LNCaP clone FGC (cell line): ENCODE data around the gene MYRFL.

Source experiments
- DNase-seq: peaks from one replicate; pipeline ENCODE4 v3.0.0-alpha.2; 2011; ENCODE audit warnings: low read depth
- H3K4me3 ChIP-seq: 2 replicates; pipeline ENCODE4 v1.5.1; 2011; ENCODE audit warnings: mild to moderate bottlenecking, low read depth, low read length, control low read depth
- TF ChIP-seq, protein P1 (sequence below): IDR thresholded peaks from 2 replicates; pipeline ENCODE4 v1.5.1; 2012; ENCODE audit warnings: mild to moderate bottlenecking; ENCODE audit not compliant: control insufficient read depth, insufficient read depth; ENCODE audit errors: extremely low read depth

Gene MYRFL

DNA sequence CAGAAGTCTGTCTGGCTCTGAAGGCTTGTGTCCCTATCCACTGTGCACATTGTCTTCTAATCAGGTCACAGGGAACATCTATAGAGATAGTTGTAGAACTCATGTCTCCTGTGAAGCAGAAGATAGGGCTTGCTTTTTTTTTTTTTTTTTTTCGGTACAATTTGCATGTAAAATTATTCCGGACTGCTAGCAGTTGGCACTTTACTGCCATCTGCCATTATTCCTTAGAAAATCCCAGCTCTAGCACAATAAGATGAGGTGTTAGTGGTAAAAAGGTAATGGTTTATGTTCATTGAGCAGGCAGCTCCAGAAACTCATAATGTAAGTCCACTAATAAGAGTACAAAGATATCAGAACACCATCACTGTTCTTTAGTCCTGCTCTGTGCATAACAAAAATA, 8.7 kb downstream of the MYRFL start:
- no peak overlapping the region for H3K4me3 ChIP-seq
- no peak for DNase-seq
- TF ChIP-seq, protein P1, sequence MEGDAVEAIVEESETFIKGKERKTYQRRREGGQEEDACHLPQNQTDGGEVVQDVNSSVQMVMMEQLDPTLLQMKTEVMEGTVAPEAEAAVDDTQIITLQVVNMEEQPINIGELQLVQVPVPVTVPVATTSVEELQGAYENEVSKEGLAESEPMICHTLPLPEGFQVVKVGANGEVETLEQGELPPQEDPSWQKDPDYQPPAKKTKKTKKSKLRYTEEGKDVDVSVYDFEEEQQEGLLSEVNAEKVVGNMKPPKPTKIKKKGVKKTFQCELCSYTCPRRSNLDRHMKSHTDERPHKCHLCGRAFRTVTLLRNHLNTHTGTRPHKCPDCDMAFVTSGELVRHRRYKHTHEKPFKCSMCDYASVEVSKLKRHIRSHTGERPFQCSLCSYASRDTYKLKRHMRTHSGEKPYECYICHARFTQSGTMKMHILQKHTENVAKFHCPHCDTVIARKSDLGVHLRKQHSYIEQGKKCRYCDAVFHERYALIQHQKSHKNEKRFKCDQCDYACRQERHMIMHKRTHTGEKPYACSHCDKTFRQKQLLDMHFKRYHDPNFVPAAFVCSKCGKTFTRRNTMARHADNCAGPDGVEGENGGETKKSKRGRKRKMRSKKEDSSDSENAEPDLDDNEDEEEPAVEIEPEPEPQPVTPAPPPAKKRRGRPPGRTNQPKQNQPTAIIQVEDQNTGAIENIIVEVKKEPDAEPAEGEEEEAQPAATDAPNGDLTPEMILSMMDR, result no peak

GRCh38 chr12:69834147-69834546, 9.1 kb downstream of the MYRFL start:
- TF ChIP-seq, protein P1, result no peak
- no peak overlapping the region for H3K4me3 ChIP-seq
- DNase-seq, result no peak

- H3K4me3 ChIP-seq, result no peak overlapping the region
- TF ChIP-seq, protein P1, result no peak
- DNase-seq, result no peak
Observed at GRCh38 chr12:69834576-69834975, 9.5 kb downstream of the MYRFL start.

- TF ChIP-seq, protein P1, result no peak
- no peak overlapping the region for H3K4me3 ChIP-seq
- no peak for DNase-seq
Observed at GRCh38 chr12:69835081-69835480, 10.1 kb downstream of the MYRFL start.

DNA sequence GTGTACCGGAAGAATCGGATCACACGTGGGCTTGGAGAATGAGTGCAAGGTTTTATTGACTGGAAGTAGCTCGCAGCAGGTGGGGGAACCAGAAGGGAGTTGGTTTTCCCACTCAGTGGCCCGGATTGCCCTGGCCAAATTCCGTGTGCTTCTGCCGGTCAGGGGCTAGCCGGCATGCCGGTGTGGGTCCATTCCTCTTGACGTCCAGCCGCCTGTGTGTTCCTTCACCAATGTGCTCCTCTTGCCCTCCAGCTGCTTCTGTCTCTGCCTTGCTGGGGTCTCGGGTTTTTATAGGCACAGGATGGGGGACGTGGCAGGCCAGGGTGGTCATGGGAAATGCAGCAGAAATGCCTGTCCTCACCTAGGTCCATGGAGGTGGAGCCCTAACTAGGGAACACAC, 11.0 kb downstream of the MYRFL start:
- DNase-seq, result no peak
- TF ChIP-seq, protein P1, result no peak

DNA sequence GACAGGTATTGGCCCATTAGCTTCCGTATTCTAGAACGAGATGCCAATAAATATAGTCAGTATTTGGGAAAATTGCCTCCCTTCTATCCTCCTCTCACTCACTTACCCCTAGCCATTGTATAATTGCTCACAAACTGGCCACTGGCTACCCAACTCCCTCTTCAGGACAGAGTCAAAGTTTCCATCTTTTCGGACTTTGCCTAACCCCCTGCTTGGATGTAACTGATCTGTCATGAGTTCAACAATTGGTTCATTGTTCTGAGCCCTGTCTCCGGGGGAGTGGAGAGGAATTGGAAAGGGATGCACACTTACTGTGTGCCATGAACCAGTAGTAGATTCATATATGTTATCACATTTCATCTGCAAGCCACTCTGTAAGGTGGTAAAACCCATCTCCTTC, 12.2 kb downstream of the MYRFL start:
- no peak for DNase-seq
- TF ChIP-seq, protein P1, result no peak
- H3K4me3 ChIP-seq, result no peak overlapping the region

More for the DNA sequence above, 11.0 kb downstream of the MYRFL start:
- no peak overlapping the region for H3K4me3 ChIP-seq

DNA sequence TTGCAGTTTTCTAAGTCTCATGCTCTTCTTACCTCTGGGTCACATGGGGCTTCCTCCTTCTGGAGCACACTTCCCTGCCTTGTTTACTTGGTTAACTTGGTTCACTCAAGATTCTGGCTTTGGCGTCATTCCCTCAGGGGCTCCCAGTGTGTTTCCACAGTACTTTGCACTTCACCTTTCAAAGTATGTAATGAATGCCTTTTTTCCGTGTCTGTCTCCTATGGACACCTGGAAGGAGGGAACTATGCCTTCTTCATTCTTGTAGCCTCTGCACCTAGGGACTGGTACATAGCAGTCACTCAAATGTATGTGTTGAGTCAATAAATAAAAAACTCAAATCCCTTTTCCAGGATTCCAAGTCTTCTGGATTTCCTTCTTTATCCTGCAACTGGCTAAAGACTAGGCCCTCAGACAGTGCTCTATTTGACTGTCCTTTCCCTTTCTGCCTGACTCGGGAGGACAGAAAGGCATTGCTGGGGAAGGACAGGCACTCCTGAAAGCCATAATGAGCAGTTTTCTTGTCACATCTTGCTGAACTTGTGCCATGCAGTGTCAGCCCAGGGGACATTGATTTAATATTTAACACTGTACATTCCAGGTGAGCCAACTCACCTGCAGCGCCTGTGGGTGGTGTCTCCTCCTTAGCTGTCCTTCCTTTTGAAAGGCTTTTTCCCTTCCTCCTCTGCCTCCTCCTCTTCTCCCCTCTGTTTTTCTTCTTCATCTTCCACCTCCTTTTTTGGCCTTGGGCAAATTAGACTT, 12.8 kb downstream of the MYRFL start:
- no peak for DNase-seq
- TF ChIP-seq, protein P1, result no peak
- H3K4me3 ChIP-seq, result no peak overlapping the region
